ENCODE data around the gene TUBB4A.

Gene TUBB4A

DNA sequence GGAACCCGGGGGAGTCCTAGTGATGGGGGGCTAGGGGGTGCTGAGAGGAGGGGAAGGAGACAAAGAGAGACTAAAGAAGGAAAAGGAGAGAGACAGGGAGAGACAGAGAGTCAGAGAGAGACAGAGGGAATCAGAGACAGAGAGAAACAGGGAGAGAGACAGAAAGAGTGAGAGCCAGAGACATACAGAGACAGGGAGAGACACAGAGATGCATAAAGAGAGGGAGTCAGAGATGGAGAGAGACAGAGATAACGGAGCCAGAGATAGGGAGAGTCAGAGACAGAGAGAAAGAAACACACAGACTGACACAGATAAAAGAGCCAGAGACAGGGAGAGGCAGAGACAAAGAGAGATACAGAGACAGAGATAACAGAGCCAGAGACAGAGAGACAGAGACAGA is 27.2 kb upstream of the TUBB4A start:
- Histone ChIP-seq H2AFZ (ENCODE audit: low read length) (no peak overlapping the region), H3K79me2 (ENCODE audit: insufficient read depth, low read length) (no peaks in the 10 kb centered on the region), H3K27me3 (ENCODE audit: insufficient read depth, low read length, poor library complexity, severe bottlenecking) (peaks cover 28% of the 10 kb centered on the region), H3K4me3 (ENCODE audit: low read length, poor library complexity, severe bottlenecking) (no peak overlapping the region), H3K9me3 (ENCODE audit: insufficient read depth, low read depth, low read length) (no peaks in the 10 kb centered on the region), H3K36me3 (ENCODE audit: insufficient read depth, low read length) (no peaks in the 10 kb centered on the region), H3K4me2 (ENCODE audit: low read depth, low read length, poor library complexity, severe bottlenecking) (no peak overlapping the region), H4K20me1 (ENCODE audit: insufficient read depth, low read length, poor library complexity, severe bottlenecking) (no peaks in the 10 kb centered on the region), H3K9ac (ENCODE audit: low read depth, low read length, poor library complexity, severe bottlenecking) (no peak overlapping the region), H3F3A (ENCODE audit: low read depth) (no peaks in the 10 kb centered on the region), H3K9me2 (replicated peaks; ENCODE audit: low read depth, low read length) (no peaks in the 10 kb centered on the region), H3K4me1 (ENCODE audit: insufficient read depth, low read length, poor library complexity, severe bottlenecking) (peaks cover 6% of the 10 kb centered on the region)
- TF ChIP-seq EZH2phosphoT487 (IDR thresholded peaks at IDR 0.05; ENCODE audit: borderline replicate concordance): no peak
- TF ChIP-seq, protein P1, sequence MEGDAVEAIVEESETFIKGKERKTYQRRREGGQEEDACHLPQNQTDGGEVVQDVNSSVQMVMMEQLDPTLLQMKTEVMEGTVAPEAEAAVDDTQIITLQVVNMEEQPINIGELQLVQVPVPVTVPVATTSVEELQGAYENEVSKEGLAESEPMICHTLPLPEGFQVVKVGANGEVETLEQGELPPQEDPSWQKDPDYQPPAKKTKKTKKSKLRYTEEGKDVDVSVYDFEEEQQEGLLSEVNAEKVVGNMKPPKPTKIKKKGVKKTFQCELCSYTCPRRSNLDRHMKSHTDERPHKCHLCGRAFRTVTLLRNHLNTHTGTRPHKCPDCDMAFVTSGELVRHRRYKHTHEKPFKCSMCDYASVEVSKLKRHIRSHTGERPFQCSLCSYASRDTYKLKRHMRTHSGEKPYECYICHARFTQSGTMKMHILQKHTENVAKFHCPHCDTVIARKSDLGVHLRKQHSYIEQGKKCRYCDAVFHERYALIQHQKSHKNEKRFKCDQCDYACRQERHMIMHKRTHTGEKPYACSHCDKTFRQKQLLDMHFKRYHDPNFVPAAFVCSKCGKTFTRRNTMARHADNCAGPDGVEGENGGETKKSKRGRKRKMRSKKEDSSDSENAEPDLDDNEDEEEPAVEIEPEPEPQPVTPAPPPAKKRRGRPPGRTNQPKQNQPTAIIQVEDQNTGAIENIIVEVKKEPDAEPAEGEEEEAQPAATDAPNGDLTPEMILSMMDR (conservative IDR thresholded peaks at IDR 0.05; ENCODE audit: low read length): no peak

DNA sequence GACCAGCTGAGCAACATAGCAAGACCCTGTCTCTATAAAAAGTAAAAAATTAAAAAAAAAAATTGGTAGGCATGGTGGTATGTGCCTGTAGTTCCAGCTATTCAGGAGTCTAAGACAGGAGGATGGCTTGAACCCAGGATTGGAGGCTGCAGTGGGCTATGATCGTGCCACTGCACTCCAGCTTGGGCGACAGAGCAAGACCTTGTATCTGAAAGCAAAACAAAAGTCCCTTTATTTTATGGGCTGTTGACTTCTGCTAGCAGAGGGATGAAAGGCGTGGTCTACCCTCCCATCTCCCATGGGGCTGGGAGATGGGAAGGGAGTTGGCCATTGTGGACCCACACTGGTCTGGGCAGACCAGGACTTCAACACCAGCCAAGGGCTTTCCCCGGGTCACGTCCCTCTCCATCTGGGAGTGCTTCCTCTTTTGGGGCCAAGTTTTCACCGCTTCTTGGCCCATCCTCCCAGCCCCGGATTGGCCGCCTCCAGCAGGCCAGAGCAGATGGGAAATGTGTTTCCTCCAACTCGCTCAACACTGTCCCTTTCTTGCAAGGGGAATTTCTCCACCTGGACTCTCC is 26.5 kb upstream of the TUBB4A start:
- no peaks in the 10 kb centered on the region for H3K36me3 ChIP-seq (ENCODE audit: insufficient read depth, low read length)
- no peak overlapping the region for H3K9ac ChIP-seq (ENCODE audit: low read depth, low read length, poor library complexity, severe bottlenecking)
- no peaks in the 10 kb centered on the region for H3K9me2 ChIP-seq (replicated peaks; ENCODE audit: low read depth, low read length)
- no peaks in the 10 kb centered on the region for H3K9me3 ChIP-seq (ENCODE audit: insufficient read depth, low read depth, low read length)
- H3K27me3 ChIP-seq (ENCODE audit: insufficient read depth, low read length, poor library complexity, severe bottlenecking): peaks cover 28% of the 10 kb centered on the region
- peaks cover 6% of the 10 kb centered on the region for H3K4me1 ChIP-seq (ENCODE audit: insufficient read depth, low read length, poor library complexity, severe bottlenecking)
- no peaks in the 10 kb centered on the region for H3K79me2 ChIP-seq (ENCODE audit: insufficient read depth, low read length)
- H3F3A ChIP-seq (ENCODE audit: low read depth): no peaks in the 10 kb centered on the region
- H4K20me1 ChIP-seq (ENCODE audit: insufficient read depth, low read length, poor library complexity, severe bottlenecking): no peaks in the 10 kb centered on the region
- no peak overlapping the region for H3K4me3 ChIP-seq (ENCODE audit: low read length, poor library complexity, severe bottlenecking)
- TF ChIP-seq, protein P1 (conservative IDR thresholded peaks at IDR 0.05; ENCODE audit: low read length): no peak
- no peak for TF ChIP-seq EZH2phosphoT487 (IDR thresholded peaks at IDR 0.05; ENCODE audit: borderline replicate concordance)
- H2AFZ ChIP-seq (ENCODE audit: low read length): no peak overlapping the region
- H3K4me2 ChIP-seq (ENCODE audit: low read depth, low read length, poor library complexity, severe bottlenecking): no peak overlapping the region

DNA sequence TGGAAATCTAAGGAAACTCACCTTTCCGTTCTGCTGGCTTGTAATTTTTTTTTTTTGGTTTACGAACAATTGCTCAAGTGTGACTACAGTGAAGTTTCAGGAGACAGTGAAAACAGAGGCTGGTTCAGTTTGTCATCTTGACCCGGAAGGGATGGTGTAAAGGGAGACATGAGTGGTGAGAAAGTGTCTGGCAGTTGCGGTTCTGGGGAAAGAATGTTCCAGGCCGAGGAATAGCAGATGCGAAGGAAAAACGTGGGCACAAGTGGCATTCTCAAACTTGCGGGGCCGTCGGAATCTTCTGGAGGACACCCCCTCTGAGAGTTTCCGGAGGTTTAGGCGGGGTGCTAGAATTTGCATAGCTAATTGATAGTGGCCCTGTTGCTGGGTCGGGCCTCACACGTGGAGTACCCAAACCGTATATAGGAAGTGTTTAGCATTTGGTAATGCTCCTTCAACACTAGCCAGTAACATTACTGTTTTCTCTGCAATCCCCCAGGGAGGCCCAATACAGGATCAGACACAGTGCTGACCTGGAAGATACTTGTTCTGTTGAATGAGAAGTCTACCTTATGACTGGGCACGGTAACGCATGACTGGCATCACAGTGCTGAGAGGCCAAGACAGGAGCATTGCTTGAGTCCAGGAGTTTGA is 25.9 kb upstream of the TUBB4A start:
- no peaks in the 10 kb centered on the region for H4K20me1 ChIP-seq (ENCODE audit: insufficient read depth, low read length, poor library complexity, severe bottlenecking)
- no peaks in the 10 kb centered on the region for H3K79me2 ChIP-seq (ENCODE audit: insufficient read depth, low read length)
- H3K9ac ChIP-seq (ENCODE audit: low read depth, low read length, poor library complexity, severe bottlenecking): no peak overlapping the region
- no peak overlapping the region for H3K4me2 ChIP-seq (ENCODE audit: low read depth, low read length, poor library complexity, severe bottlenecking)
- H3K9me3 ChIP-seq (ENCODE audit: insufficient read depth, low read depth, low read length): no peaks in the 10 kb centered on the region
- no peaks in the 10 kb centered on the region for H3K36me3 ChIP-seq (ENCODE audit: insufficient read depth, low read length)
- H3K4me3 ChIP-seq (ENCODE audit: low read length, poor library complexity, severe bottlenecking): no peak overlapping the region
- H3K9me2 ChIP-seq (replicated peaks; ENCODE audit: low read depth, low read length): no peaks in the 10 kb centered on the region
- H2AFZ ChIP-seq (ENCODE audit: low read length): no peak overlapping the region
- H3K27me3 ChIP-seq (ENCODE audit: insufficient read depth, low read length, poor library complexity, severe bottlenecking): peaks cover 28% of the 10 kb centered on the region
- peaks cover 6% of the 10 kb centered on the region for H3K4me1 ChIP-seq (ENCODE audit: insufficient read depth, low read length, poor library complexity, severe bottlenecking)
- no peaks in the 10 kb centered on the region for H3F3A ChIP-seq (ENCODE audit: low read depth)
- TF ChIP-seq, protein P1 (conservative IDR thresholded peaks at IDR 0.05; ENCODE audit: low read length): no peak
